SK-N-SH treated with all-trans-retinoic acid at 6 μM for 48 hours (cell line): ENCODE measurements around the gene COMMD8.

Source experiments
- ATAC-seq: fragments of 200-7000 bp; cut with Tn5 transposase; 3 replicates; pipeline ENCODE4 v1.9.1; 2020; ENCODE audit warnings: mild to moderate bottlenecking, moderate library complexity
- BACH2 ChIP-seq: fragments of 250-450 bp; sonication (Bioruptor Pico); IDR thresholded peaks from 2 replicates; pipeline ENCODE4 v1.9.0; 2021; ENCODE audit warnings: mild to moderate bottlenecking, borderline replicate concordance
- CSDC2 ChIP-seq: fragments of 250-450 bp; sonication (Bioruptor Pico); IDR thresholded peaks from 2 replicates; pipeline ENCODE4 v1.5.0; 2020; ENCODE audit warnings: mild to moderate bottlenecking, moderate library complexity
- GLIS3 ChIP-seq: fragments of 250-450 bp; sonication (Bioruptor Pico); IDR thresholded peaks from 2 replicates; pipeline ENCODE4 v1.5.0; 2020; ENCODE audit warnings: mild to moderate bottlenecking, moderate library complexity
- ISL1 ChIP-seq: fragments of 250-450 bp; sonication (Bioruptor Pico); IDR thresholded peaks from 2 replicates; pipeline ENCODE4 v2.1.2; 2022; ENCODE audit warnings: mild to moderate bottlenecking, moderate library complexity
- OSR1 ChIP-seq: fragments of 250-450 bp; sonication (Bioruptor Pico); IDR thresholded peaks from 2 replicates; pipeline ENCODE4 v1.8.0; 2022; ENCODE audit warnings: moderate library complexity, mild to moderate bottlenecking, inconsistent platforms
- PPARA ChIP-seq: fragments of 250-450 bp; sonication (Bioruptor Pico); IDR thresholded peaks from 2 replicates; pipeline ENCODE4 v1.5.0; 2020; ENCODE audit warnings: mild to moderate bottlenecking, borderline replicate concordance
- RARB ChIP-seq: fragments of 250-450 bp; sonication (Bioruptor Pico); IDR thresholded peaks from 2 replicates; pipeline ENCODE4 v1.8.0; 2021; ENCODE audit warnings: mild to moderate bottlenecking, moderate library complexity
- SNAI2 ChIP-seq: fragments of 250-450 bp; sonication (Bioruptor Pico); IDR thresholded peaks from 2 replicates; pipeline ENCODE4 v1.5.0; 2020; ENCODE audit warnings: mild to moderate bottlenecking, moderate library complexity
- TOX ChIP-seq: fragments of 250-450 bp; sonication (Bioruptor Pico); IDR thresholded peaks from 2 replicates; pipeline ENCODE4 v1.8.0; 2021; ENCODE audit warnings: mild to moderate bottlenecking, moderate library complexity, borderline replicate concordance
- ZC3H10 ChIP-seq: fragments of 250-450 bp; sonication (Bioruptor Pico); IDR thresholded peaks from 2 replicates; pipeline ENCODE4 v1.5.1; 2021; ENCODE audit warnings: mild to moderate bottlenecking, moderate library complexity
- ZFP3 ChIP-seq: fragments of 250-450 bp; sonication (Bioruptor Pico); IDR thresholded peaks from 2 replicates; pipeline ENCODE4 v1.5.0; 2020; ENCODE audit warnings: mild to moderate bottlenecking, moderate library complexity
- ZFP30 ChIP-seq: fragments of 450-650 bp; formaldehyde crosslinking; IDR thresholded peaks from 2 replicates; pipeline ENCODE4 v1.5.0; 2022; ENCODE audit warnings: mild to moderate bottlenecking, moderate library complexity
- ZNF565 ChIP-seq: fragments of 450-650 bp; formaldehyde crosslinking; conservative IDR thresholded peaks from 2 replicates; pipeline ENCODE4 v1.5.0; 2020; ENCODE audit warnings: low read depth, mild to moderate bottlenecking, moderate library complexity
- ZNF8 ChIP-seq: fragments of 450-650 bp; formaldehyde crosslinking; IDR thresholded peaks from 2 replicates; pipeline ENCODE4 v1.5.0; 2020; ENCODE audit warnings: mild to moderate bottlenecking, moderate library complexity
- TF ChIP-seq, protein P1 (sequence below): fragments of 250-450 bp; sonication (Bioruptor Pico); IDR thresholded peaks from 2 replicates; pipeline ENCODE4 v1.5.1; 2020; ENCODE audit warnings: low read depth, mild to moderate bottlenecking, moderate library complexity
- TF ChIP-seq, protein P2 (sequence below): fragments of 250-450 bp; sonication (Bioruptor Pico); IDR thresholded peaks from 2 replicates; pipeline ENCODE4 v1.5.0; 2020; ENCODE audit warnings: mild to moderate bottlenecking, moderate library complexity
- TF ChIP-seq, protein P3 (sequence below): fragments of 250-450 bp; sonication (Bioruptor Pico); IDR thresholded peaks from 2 replicates; pipeline ENCODE4 v1.8.0; 2021; ENCODE audit warnings: low read depth, mild to moderate bottlenecking, moderate library complexity, borderline replicate concordance
- TF ChIP-seq, protein P4 (sequence below): fragments of 250-450 bp; sonication (Bioruptor Pico); IDR thresholded peaks from 2 replicates; pipeline ENCODE4 v1.8.0; 2020; ENCODE audit warnings: mild to moderate bottlenecking, moderate library complexity, borderline replicate concordance

Gene COMMD8

DNA sequence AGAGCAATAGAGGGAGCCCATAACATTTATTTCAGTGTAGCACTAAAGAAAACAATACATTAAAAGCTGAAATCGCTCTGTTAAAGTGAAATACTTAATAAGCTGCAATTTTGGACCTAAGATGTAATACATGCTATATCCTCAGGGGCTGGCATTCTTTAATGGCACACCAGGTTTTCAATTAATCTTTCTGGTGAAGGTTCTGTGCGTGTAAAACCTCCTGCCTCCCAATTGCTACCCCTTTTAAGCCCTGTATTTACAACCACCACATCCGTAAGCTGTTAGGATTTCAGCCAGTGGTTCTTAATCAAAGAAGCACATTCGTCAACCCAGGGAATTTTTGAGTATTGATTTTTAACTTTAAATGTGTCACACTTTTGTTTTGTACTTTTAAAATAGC lies 7.6 kb upstream of the COMMD8 start:
- TF ChIP-seq, protein P1, sequence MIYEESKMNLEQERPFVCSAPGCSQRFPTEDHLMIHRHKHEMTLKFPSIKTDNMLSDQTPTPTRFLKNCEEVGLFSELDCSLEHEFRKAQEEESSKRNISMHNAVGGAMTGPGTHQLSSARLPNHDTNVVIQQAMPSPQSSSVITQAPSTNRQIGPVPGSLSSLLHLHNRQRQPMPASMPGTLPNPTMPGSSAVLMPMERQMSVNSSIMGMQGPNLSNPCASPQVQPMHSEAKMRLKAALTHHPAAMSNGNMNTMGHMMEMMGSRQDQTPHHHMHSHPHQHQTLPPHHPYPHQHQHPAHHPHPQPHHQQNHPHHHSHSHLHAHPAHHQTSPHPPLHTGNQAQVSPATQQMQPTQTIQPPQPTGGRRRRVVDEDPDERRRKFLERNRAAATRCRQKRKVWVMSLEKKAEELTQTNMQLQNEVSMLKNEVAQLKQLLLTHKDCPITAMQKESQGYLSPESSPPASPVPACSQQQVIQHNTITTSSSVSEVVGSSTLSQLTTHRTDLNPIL: no peak
- TF ChIP-seq TOX (CRISPR knock-in tag): no peak
- TF ChIP-seq BACH2: no peak
- TF ChIP-seq ZC3H10 (CRISPR knock-in tag): no peak
- TF ChIP-seq ZNF565 (CRISPR knock-in tag): no peak
- TF ChIP-seq, protein P2, sequence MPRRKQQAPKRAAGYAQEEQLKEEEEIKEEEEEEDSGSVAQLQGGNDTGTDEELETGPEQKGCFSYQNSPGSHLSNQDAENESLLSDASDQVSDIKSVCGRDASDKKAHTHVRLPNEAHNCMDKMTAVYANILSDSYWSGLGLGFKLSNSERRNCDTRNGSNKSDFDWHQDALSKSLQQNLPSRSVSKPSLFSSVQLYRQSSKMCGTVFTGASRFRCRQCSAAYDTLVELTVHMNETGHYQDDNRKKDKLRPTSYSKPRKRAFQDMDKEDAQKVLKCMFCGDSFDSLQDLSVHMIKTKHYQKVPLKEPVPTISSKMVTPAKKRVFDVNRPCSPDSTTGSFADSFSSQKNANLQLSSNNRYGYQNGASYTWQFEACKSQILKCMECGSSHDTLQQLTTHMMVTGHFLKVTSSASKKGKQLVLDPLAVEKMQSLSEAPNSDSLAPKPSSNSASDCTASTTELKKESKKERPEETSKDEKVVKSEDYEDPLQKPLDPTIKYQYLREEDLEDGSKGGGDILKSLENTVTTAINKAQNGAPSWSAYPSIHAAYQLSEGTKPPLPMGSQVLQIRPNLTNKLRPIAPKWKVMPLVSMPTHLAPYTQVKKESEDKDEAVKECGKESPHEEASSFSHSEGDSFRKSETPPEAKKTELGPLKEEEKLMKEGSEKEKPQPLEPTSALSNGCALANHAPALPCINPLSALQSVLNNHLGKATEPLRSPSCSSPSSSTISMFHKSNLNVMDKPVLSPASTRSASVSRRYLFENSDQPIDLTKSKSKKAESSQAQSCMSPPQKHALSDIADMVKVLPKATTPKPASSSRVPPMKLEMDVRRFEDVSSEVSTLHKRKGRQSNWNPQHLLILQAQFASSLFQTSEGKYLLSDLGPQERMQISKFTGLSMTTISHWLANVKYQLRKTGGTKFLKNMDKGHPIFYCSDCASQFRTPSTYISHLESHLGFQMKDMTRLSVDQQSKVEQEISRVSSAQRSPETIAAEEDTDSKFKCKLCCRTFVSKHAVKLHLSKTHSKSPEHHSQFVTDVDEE (CRISPR knock-in tag): no peak
- no peak for TF ChIP-seq GLIS3 (CRISPR knock-in tag)
- TF ChIP-seq, protein P3, sequence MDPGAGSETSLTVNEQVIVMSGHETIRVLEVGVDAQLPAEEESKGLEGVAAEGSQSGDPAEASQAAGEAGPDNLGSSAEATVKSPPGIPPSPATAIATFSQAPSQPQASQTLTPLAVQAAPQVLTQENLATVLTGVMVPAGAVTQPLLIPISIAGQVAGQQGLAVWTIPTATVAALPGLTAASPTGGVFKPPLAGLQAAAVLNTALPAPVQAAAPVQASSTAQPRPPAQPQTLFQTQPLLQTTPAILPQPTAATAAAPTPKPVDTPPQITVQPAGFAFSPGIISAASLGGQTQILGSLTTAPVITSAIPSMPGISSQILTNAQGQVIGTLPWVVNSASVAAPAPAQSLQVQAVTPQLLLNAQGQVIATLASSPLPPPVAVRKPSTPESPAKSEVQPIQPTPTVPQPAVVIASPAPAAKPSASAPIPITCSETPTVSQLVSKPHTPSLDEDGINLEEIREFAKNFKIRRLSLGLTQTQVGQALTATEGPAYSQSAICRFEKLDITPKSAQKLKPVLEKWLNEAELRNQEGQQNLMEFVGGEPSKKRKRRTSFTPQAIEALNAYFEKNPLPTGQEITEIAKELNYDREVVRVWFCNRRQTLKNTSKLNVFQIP: no peak
- no peak for TF ChIP-seq PPARA (CRISPR knock-in tag)
- no peak for TF ChIP-seq RARB (CRISPR knock-in tag)
- TF ChIP-seq ZNF8 (CRISPR knock-in tag): no peak
- TF ChIP-seq SNAI2 (CRISPR knock-in tag): no peak
- no peak for TF ChIP-seq CSDC2
- no peak for TF ChIP-seq ZFP3 (CRISPR knock-in tag)
- no peak for TF ChIP-seq ZFP30 (CRISPR knock-in tag)
- no peak for ATAC-seq

DNA sequence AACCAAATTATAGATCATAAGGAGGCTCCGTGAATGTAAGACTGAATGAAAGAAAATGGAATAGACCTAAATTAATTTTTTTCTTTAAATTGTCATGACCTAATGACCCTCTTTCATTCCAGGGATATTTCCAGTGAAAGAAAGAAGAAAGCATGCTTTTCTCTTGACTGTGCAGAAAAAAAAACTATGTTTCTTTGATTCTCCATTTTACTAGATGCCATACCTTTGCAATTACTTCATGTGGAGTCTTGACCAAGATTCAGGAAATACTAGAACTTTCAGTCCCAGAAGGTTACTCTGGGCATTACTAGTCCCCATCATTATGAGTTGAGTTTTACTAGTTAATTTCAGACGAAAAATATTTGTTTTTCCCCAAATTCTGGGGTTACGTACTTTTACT lies 6.4 kb upstream of the COMMD8 start:
- TF ChIP-seq BACH2: no peak
- peak; percentile 78 for ATAC-seq

DNA sequence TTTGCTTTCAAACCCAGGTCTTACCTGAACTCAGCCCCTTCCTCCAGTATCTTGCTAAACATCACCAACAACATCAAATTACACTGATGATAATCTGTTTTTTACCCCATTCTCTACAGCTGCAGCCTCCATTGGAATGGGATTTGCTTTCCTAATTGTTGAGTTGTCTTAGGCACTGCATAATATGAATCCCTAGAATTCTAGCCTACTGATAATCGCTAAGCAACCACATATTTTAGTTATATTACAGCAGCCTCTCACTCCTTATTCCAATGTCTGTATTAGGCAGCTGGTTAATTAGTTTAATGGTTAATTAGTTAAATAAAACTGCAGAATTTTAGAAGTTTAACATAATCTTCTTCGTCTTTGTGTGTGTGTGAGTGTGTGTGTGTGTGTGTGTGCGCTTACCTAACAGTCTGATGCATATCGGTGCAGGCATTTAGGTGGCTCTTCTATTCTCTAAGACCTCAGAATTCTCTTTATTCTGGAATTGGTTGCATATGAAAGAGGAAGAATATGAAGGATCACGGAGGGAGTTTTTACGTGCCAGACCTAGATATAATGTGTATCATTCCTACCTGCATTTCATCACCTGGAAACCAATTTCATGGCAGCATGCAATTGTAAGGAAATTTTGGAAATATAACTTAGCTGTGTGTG lies 5.3 kb upstream of the COMMD8 start:
- TF ChIP-seq ISL1: peak; percentile 46
- TF ChIP-seq ZC3H10 (CRISPR knock-in tag): no peak
- ATAC-seq: peak; percentile 69

DNA sequence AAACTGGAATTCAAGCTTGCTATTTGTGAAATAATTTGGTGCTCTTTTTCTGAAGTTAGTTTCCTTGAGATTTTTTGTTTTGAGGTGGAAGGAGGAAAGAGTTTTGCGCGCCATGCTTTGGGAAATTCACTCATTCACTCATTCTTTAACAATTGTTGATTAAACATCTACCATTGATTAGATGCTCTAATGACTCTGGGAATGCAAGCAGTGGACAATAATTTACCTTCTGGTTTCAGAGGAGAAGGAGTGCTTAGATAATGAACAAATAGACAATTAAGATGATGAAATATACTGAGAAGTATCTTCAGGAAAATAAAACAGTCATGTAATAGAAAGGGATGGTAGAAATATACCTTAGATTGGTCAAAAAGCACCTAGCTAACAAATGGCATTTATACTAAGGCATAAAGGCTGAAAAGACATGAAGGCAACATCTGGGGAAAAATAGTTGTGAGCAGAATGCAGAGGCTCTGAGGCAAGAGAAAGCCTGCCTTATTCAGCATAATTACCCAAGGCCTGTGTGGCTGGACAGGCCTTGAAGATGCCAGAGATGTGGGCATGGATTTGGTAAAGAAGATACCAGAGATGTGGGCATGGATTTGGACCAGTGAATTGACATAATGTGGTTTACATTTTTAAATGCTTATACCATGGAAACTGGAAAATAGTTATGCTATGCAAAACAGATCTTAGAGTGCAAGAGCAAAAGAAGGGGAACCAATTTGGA lies 2.7 kb upstream of the COMMD8 start:
- no peak for ATAC-seq

More for the DNA sequence above, 2.7 kb upstream of the COMMD8 start:
- no peak for TF ChIP-seq ZFP3 (CRISPR knock-in tag)
- TF ChIP-seq GLIS3 (CRISPR knock-in tag): no peak
- TF ChIP-seq BACH2: no peak
- no peak for TF ChIP-seq ZC3H10 (CRISPR knock-in tag)
- TF ChIP-seq OSR1 (CRISPR knock-in tag): no peak
- TF ChIP-seq, protein P1: no peak
- no peak for TF ChIP-seq RARB (CRISPR knock-in tag)
- TF ChIP-seq ISL1: no peak
- no peak for TF ChIP-seq ZFP30 (CRISPR knock-in tag)
- TF ChIP-seq, protein P4, sequence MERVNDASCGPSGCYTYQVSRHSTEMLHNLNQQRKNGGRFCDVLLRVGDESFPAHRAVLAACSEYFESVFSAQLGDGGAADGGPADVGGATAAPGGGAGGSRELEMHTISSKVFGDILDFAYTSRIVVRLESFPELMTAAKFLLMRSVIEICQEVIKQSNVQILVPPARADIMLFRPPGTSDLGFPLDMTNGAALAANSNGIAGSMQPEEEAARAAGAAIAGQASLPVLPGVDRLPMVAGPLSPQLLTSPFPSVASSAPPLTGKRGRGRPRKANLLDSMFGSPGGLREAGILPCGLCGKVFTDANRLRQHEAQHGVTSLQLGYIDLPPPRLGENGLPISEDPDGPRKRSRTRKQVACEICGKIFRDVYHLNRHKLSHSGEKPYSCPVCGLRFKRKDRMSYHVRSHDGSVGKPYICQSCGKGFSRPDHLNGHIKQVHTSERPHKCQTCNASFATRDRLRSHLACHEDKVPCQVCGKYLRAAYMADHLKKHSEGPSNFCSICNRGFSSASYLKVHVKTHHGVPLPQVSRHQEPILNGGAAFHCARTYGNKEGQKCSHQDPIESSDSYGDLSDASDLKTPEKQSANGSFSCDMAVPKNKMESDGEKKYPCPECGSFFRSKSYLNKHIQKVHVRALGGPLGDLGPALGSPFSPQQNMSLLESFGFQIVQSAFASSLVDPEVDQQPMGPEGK (CRISPR knock-in tag): no peak
